VCaP (cell line): ENCODE results near the gene PPP1R12B.
"Not testable (repeated sequence)": the region's sequence is repeated elsewhere in the genome, so short reads cannot be mapped to it uniquely, and the experiment has no call there.

Experiments used
- H3K27ac ChIP-seq: fragments of 450-650 bp; 2 replicates; pipeline ENCODE4 v1.5.1; 2017
- TF ChIP-seq, protein P1 (sequence below): fragments of 450-650 bp; conservative IDR thresholded peaks from 2 replicates; pipeline ENCODE4 v1.5.1; 2017; ENCODE audit warnings: mild to moderate bottlenecking, moderate library complexity

The PPP1R12B gene

DNA sequence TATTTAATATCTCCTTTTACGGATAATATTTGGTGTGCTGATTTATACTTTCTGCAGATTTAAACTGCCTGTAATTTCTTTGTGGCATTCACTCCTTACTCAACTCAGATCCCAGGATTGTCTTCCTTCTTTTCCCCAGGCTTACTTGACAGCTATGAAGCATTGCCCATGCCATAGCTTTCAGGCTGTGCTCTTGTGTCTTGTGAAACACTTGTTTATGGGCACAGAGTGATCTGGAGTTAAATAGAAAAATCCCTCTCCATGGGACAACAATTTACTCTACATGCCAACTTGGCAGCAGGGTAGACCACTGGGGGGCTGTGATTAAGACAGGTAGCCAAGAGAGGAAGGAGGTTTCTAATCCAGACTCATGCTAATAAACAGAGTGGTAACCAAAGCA is 57.4 kb downstream of the PPP1R12B start:
- TF ChIP-seq, protein P1, sequence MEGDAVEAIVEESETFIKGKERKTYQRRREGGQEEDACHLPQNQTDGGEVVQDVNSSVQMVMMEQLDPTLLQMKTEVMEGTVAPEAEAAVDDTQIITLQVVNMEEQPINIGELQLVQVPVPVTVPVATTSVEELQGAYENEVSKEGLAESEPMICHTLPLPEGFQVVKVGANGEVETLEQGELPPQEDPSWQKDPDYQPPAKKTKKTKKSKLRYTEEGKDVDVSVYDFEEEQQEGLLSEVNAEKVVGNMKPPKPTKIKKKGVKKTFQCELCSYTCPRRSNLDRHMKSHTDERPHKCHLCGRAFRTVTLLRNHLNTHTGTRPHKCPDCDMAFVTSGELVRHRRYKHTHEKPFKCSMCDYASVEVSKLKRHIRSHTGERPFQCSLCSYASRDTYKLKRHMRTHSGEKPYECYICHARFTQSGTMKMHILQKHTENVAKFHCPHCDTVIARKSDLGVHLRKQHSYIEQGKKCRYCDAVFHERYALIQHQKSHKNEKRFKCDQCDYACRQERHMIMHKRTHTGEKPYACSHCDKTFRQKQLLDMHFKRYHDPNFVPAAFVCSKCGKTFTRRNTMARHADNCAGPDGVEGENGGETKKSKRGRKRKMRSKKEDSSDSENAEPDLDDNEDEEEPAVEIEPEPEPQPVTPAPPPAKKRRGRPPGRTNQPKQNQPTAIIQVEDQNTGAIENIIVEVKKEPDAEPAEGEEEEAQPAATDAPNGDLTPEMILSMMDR: no peak
- H3K27ac ChIP-seq: peak overlapping the region; percentile 18; the same call in 1 of the 2 replicates

DNA sequence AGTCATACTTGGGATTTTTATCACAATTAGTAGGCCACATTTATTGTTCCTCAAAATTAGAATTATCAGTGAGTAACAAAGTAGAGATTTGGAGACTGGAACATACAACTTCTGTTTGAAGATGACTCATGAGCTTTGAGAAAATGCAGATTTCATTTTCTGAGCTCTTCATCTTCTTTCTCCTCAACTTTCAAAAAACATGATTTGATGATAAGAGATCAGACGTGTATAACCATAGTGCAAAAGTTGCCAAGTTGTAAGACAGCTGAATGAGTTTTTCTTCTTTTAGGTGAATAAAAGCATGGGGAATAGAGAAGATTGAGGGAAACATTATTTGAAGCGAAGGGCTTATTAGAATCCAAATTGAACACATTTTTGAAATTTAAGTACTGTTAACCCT is 58.4 kb downstream of the PPP1R12B start:
- H3K27ac ChIP-seq: not testable (repeated sequence)

DNA sequence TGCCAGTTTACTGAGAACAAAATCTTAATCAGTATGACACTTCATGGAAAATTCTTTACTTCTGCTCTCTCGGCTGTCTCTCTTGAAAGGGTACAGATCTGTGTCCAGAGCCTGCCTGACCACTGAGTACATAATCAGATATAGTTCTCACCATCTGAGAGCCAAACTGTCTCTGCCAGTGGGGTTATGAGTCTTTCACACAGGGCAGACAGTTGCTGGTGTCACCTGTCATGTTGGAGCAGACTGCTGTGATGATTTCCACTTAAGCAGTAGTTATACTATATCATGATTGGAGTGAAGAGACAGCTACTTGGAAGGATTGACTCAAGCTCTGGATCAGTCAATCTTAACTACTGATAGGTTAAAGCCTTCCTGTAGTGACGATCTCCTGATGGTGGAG is 58.9 kb downstream of the PPP1R12B start:
- not testable (repeated sequence) for H3K27ac ChIP-seq

DNA sequence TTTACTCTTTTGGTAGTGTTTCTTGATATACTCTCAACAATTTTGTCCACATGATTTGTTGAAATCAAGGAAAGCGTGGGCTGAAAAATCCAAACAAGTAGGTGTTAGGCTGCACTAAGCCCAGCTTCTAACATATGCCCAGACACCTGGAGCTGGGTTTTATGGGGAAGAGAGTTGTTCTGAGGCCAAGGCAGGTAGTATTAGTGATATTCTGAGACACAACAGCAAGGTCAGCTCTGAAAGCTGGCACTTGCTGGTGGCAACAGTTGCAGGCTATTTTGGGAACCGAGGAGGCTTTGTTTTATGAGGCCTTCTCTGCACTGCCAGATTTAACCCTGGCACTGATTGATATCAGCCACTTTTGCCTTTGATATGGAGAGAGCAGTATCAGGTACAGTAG is 61.8 kb downstream of the PPP1R12B start:
- peak overlapping the region; percentile 65 for H3K27ac ChIP-seq

DNA sequence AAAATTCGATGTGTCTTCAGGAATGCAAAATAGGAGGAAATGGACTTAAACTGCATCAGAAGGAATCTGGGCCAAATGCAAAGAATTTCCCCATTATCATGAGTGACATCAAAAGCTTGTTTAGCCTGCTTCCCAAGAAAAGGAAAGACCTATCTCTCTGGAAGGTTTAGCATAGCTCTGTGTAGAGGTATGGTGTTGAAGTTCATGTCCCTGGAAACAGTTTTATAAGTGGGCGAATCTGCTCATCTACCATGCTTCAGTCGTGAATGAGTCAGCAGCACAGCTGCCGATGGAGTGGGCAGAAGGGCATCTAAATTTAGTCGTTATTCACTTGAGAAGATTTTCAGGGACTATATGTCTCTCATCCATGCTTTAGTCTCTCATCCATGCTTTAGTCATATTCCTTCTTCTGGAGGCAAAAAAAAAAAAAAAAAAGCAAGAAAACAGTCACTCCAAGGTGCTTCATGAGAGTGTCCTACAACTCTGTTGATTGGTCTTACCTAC is 62.4 kb downstream of the PPP1R12B start:
- H3K27ac ChIP-seq: peak overlapping the region; percentile 65

DNA sequence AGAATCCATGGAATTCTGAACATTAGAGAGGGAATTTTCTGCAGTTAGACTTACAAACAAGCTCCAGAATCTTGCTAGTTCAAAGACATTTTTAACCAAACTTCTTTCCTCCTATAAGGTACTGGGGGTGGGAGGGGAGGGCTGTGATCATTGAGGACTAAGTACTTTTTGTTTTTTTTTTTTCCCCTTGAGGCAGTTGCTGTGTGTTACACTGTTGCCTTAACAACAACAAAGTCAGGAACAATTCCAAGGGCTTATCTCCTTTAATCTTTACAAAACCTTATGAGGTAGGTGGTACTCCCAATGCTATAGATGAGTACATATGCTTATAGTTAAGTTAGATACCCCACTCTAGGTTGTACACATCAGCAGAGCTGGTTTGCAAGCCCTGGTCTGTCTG is 62.9 kb downstream of the PPP1R12B start:
- H3K27ac ChIP-seq: peak overlapping the region; percentile 65
- TF ChIP-seq, protein P1: no peak

DNA sequence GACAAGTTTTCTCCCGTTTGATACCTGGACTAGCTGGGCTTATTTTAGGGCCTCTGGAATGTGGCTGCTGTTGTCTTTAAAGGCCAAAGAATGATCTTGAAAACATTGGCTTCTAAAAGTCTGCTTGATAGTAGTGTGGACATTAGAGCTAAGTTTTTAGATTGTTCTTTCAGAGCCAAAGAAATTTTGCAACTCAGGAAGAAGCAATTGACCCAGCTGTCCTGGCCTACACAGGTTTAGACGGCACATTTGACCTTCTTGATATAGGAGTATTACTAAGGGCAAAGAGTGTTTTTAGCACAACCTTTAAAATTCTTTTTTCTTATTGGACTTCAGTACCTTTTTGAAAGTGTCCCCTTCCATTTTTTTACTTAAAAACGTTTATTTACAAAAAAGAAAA is 63.9 kb downstream of the PPP1R12B start:
- not testable (repeated sequence) for H3K27ac ChIP-seq

DNA sequence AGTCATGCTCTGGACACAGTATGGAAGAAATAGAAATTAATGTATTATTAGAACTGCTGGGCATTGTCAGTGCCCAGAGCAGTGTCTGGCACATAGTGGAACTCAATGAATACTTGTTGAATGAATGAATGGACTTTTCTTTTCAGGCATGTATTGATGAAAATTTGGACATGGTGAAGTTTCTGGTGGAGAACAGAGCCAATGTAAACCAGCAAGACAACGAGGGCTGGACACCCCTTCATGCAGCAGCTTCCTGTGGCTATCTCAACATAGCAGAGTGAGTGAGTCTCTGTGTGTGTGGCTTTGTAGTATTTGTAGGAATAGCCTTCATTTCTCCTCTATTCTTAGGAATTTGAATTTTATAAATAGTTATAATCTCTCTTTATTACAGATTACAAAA is 68.1 kb downstream of the PPP1R12B start:
- TF ChIP-seq, protein P1: no peak

DNA sequence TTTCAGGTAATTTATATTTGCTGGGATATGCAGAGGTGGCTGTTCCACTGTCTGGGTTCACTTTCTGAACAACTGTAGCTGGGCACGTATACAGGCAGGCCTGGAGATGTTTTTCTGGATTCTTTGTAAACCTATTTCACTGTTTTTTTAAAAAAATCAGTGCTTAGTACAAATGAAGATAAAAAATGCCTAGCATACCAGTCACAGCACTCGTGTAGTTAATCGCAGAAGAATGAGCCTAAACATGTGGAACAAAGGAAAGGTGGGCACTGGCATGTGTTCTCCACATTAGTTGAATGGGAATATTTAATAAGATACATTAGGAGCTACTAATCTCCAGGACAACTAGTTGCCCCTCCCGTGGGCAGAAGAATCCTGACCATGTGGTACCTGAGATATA is 68.6 kb downstream of the PPP1R12B start:
- H3K27ac ChIP-seq: not testable (repeated sequence)

More for the DNA sequence above, 68.1 kb downstream of the PPP1R12B start:
- no peak overlapping the region for H3K27ac ChIP-seq

DNA sequence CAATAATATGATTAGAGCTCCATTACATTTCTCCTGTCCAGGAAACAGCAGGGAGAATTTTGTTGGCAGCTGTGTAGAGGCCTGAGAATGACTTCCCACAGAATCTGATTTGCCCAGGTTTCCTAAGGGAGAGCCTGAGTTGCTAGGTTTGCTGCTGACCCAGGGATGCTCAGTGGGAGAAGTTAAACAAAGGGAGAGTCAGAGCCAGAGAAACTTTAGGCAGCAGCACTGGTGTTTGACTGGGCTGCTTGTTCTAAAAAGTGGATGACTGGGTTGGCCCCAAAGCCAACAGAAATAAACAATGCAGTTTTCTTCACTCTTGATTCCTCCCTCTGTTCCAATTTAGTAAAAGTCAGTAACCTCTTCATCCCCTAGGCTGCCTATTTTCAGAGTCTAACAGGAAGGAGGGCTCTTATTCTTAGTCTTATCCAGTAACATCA is 69.3 kb downstream of the PPP1R12B start:
- not testable (repeated sequence) for H3K27ac ChIP-seq

DNA sequence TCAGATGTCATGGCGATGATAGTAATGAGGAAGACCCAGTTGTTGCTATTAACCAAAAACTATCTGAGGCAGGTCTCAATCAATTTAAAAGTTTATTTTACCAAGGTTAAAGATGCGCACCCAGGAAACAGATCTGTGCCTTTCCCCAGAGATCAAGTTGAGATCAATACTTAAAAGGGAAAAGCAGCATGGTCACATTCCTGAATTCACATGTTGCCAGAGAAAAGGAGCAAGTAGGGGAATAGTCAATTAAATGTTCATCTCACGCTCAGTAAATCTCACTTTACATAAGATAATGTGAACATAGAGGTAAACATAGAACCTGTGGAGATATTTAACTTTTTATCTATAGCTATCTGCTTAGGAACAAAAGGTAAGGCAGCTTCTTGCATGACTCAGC is 71.2 kb downstream of the PPP1R12B start:
- H3K27ac ChIP-seq: not testable (repeated sequence)

DNA sequence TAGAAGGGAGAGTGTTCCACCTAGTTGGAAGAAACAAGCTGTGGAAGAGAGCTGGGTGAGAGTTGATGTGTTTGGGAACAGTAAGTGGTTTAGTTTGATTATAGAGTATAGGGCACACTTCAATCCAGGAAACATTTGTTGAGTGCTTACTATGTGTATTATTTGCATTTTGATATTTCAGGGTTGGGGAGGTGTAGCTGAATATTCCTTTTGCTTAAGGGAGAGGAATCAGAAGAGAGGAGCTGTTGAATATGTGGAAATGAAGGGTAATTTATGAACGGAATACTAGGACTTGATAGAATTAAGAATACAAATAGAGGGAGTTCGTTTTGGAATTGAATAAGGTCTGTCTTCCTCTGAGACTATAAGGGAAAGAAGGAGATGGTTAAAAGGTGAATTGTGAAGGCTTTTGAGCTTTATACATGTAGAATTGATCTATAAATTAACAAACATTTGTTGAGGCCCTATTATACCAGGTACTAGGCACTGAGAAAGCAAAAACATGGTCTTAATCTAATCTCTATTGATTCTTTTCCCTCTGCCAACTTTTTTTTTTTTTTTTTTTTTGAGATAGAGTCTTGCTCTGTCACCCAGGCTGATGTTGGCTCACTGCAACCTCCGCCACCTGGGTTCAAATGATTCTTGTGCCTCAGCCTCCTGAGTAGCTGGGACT is 72.1 kb downstream of the PPP1R12B start:
- not testable (repeated sequence) for H3K27ac ChIP-seq

DNA sequence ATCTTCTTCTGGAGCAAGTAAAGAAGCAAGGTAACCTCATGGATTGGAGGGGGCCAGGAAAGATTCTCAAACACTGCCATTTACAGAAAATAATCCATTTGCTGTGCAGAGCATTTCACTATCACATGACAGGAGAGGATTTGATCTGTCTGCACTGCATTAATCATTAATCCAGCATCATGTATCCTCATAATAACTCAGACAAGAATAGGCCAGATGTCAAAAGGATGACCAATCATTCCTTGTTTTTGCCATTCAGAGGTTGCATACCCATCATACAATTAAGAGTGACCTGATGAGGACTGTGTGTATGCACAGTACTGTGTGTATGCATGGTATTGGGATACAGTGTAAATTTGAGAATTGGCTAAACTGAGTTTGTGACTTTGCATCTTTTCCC is 74.2 kb downstream of the PPP1R12B start:
- H3K27ac ChIP-seq: not testable (repeated sequence)

DNA sequence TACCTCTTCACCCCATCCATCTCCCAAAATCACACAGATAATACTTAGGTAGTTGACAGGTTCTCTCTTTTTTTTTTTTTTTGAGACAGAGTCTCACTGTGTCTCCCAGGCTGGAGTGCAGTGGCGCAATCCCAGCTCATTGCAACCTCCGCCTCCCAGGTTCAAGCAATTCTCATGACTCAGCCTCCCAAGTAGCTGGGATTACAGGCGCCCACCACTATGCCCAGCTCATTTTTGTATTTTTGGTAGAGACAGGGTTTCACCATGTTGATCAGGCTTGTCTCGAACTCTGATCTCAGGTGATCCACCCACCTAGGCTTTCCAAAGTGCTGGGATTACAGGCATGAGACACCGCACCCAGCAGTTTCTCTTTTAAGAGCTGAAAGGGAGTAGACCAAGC is 75.8 kb downstream of the PPP1R12B start:
- H3K27ac ChIP-seq: not testable (repeated sequence)

DNA sequence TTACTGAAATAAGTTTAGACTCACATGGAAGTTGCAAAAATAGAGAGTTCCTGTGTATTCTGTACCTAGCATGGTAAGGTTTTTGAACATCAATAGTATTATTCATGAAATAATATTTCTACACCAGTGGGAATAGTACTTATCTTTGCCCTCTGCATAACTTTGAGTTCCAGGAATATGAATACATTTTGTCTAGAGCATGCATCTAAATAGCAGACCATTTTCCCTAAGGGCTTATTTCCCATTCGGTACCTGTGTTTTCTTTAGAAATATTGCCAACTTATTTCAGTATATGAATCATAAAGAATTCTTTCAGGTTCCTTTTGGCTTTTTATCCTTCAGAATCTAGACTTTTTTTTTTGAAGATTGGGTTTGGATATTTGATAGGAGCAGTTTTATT is 81.6 kb downstream of the PPP1R12B start:
- not testable (repeated sequence) for H3K27ac ChIP-seq

DNA sequence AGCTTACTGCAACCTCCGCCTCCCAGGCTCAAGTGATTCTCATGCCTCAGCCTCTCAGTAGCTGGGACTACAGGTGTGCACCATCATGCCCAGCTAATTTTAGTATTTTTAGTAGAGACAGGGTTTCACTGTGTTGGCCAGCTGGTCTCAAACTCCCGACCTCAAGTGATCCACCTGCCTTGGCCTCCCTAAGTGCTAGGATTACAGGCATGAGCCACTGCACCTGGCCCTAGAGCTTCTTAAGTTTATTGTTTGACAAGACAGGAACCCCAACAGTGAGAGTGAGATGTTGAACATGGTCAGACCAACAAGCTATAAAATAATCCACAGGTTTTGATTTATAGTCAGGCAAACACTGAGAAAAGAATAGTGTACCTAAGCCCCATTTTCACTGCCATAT is 83.8 kb downstream of the PPP1R12B start:
- H3K27ac ChIP-seq: not testable (repeated sequence)
